A673 (cell line): ENCODE results near the gene CTTNBP2NL. TPM values are rescaled to one million over a fixed set of nuclear protein-coding genes. Genes with fewer than 3 reads are reported as not detected.
"Not testable (repeated sequence)": the region's sequence is repeated elsewhere in the genome, so short reads cannot be mapped to it uniquely, and the experiment has no call there.

Experiments used
- BruUV-seq: library from RNA; stranded (reverse); fragments of 400-500 nt; replicated peaks from 2 replicates; lab custom pipeline; 2021; lab: Mats Ljungman, UMichigan
- CTCF ChIA-PET: fragments of 300-600 bp; sonication (Branson Sonifier 250); formaldehyde crosslinking; loops from one replicate; lab custom pipeline; 2022; ENCODE audit warnings: antibody characterized with exemption; lab: Charles Lee
- POLR2A ChIA-PET: fragments of 300-600 bp; sonication (Branson Sonifier 250); formaldehyde crosslinking; loops from one replicate; lab custom pipeline; 2022; ENCODE audit warnings: antibody characterized with exemption; ENCODE audit not compliant: low non-redundant PET; lab: Charles Lee
- DNase-seq: peaks from one replicate; pipeline ENCODE4 v3.0.0-alpha.2; 2015; ENCODE audit warnings: low spot score
- H3K27ac ChIP-seq: fragments of 200-600 bp; sonication (generic); 2 replicates; pipeline ENCODE4 v1.5.1; 2016; ENCODE audit warnings: mixed run types, low read depth, mild to moderate bottlenecking, mixed read lengths, antibody characterized with exemption, low read length; ENCODE audit not compliant: poor library complexity, severe bottlenecking
- H3K27me3 ChIP-seq: fragments of 200-600 bp; sonication (generic); replicated peaks from 2 replicates; pipeline ENCODE4 v1.6.1; 2017; ENCODE audit warnings: mixed run types, low read depth, mild to moderate bottlenecking, mixed read lengths, antibody characterized with exemption, low read length; ENCODE audit not compliant: insufficient read depth, poor library complexity
- H3K36me3 ChIP-seq: fragments of 200-600 bp; sonication (generic); 2 replicates; pipeline ENCODE4 v1.6.1; 2016; ENCODE audit warnings: mixed run types, mild to moderate bottlenecking, mixed read lengths, antibody characterized with exemption, low read length; ENCODE audit not compliant: insufficient read depth, poor library complexity, severe bottlenecking
- H3K4me1 ChIP-seq: fragments of 200-600 bp; sonication (generic); 2 replicates; pipeline ENCODE4 v1.6.1; 2017; ENCODE audit warnings: mixed run types, mild to moderate bottlenecking, mixed read lengths, antibody characterized with exemption, low read length; ENCODE audit not compliant: insufficient read depth, poor library complexity, severe bottlenecking
- H3K4me3 ChIP-seq: fragments of 200-600 bp; sonication (generic); 2 replicates; pipeline ENCODE4 v1.5.1; 2016; ENCODE audit warnings: low read depth, mixed run types, mild to moderate bottlenecking, mixed read lengths, low read length; ENCODE audit not compliant: poor library complexity, severe bottlenecking
- H3K9me3 ChIP-seq: fragments of 200-600 bp; sonication (generic); 2 replicates; pipeline ENCODE4 v1.6.1; 2016; ENCODE audit warnings: mixed run types, low read depth, mild to moderate bottlenecking, mixed read lengths, antibody characterized with exemption, low read length; ENCODE audit not compliant: poor library complexity, severe bottlenecking
- EZH2 ChIP-seq: fragments of 200-600 bp; sonication (generic); IDR thresholded peaks from 2 replicates; pipeline ENCODE4 v1.6.1; 2017; ENCODE audit warnings: borderline replicate concordance, low read depth, mild to moderate bottlenecking, mixed read lengths, antibody characterized with exemption, low read length; ENCODE audit not compliant: poor library complexity, severe bottlenecking
- intact Hi-C: fragments of 100-400 bp; cut with micrococcal nuclease; formaldehyde crosslinking; loops from one replicate; pipeline ENCODE4 v1.10.0; 2022; ENCODE audit not compliant: unreplicated experiment
- total RNA-seq: library from RNA; stranded (reverse); gene quantifications from 2 replicates; pipeline ENCODE4 v1.2.3, GENCODE V29; 2021
- TF ChIP-seq, protein P1 (sequence below): fragments of 300-800, 200-600 bp; sonication (generic); conservative IDR thresholded peaks from 2 replicates; pipeline ENCODE4 v1.5.1; 2017; ENCODE audit warnings: low read depth, mild to moderate bottlenecking, antibody characterized with exemption, low read length, moderate library complexity, mixed read lengths

CTTNBP2NL gene
- total RNA-seq, 1 experiment from 2014 or later, result 32.7 TPM

DNA sequence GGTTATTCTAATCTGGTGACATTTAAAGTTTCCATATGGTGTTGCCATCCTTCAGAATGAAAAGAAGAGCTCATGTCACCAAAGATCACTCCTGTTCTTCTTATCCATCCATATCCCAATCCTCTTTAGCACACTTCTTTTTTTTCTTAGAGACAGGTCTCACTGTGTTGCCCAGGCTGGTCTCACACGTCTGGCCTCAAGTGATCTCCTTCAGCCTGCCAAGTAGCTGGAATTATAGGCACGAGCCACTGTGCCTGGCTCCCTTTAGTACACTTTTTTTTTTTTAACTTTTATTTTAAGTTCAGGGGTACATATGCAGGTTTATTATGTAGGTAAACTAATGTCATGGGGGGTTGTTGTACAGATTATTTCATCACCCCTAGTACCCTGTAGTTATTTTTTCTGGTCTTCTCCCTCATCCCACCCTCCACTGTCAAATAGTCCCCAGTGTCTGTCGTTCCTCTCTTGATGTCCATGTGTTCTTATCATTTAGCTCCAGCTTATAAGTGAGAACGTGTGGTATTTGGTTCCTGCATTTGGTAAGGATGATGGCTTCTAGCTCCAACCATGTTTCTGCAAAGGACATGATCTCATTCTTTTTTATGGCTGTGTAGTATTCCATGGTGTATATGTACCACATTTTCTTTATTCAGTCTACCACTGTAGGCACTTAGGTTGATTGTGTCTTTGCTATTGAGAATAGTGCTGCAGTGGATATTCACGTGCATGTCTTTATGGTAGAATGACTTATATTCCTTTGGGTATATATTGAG lies 40.6 kb downstream of the CTTNBP2NL start:
- intact Hi-C loops, result no loop called here
- TF ChIP-seq EZH2, result no peak
- TF ChIP-seq, protein P1, sequence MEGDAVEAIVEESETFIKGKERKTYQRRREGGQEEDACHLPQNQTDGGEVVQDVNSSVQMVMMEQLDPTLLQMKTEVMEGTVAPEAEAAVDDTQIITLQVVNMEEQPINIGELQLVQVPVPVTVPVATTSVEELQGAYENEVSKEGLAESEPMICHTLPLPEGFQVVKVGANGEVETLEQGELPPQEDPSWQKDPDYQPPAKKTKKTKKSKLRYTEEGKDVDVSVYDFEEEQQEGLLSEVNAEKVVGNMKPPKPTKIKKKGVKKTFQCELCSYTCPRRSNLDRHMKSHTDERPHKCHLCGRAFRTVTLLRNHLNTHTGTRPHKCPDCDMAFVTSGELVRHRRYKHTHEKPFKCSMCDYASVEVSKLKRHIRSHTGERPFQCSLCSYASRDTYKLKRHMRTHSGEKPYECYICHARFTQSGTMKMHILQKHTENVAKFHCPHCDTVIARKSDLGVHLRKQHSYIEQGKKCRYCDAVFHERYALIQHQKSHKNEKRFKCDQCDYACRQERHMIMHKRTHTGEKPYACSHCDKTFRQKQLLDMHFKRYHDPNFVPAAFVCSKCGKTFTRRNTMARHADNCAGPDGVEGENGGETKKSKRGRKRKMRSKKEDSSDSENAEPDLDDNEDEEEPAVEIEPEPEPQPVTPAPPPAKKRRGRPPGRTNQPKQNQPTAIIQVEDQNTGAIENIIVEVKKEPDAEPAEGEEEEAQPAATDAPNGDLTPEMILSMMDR, result no peak
- H3K4me1 ChIP-seq, result no peaks in the 10 kb centered on the region
- no peaks in the 10 kb centered on the region for H3K9me3 ChIP-seq
- no TSS peak for BruUV-seq
- no peaks in the 10 kb centered on the region for H3K27me3 ChIP-seq
- ChIA-PET CTCF (no interaction called here), POLR2A (no interaction called here)
- H3K4me3 ChIP-seq, result no peak overlapping the region
- H3K36me3 ChIP-seq, result peaks cover 3% of the 10 kb centered on the region
- H3K27ac ChIP-seq, result no peak overlapping the region
- DNase-seq, result no peak

- H3K4me1 ChIP-seq, H3K4me3 ChIP-seq, H3K27me3 ChIP-seq, POLR2A ChIA-PET, BruUV-seq, H3K27ac ChIP-seq, CTCF ChIA-PET, H3K9me3 ChIP-seq, intact Hi-C loops, H3K36me3 ChIP-seq, DNase-seq: not testable (repeated sequence)
These were observed 42.1 kb downstream of the CTTNBP2NL start for GRCh38 chr1:112438156-112438555.

GRCh38 chr1:112439592-112439991 lies 43.6 kb downstream of the CTTNBP2NL start:
- intact Hi-C loops, result no loop called here
- ChIA-PET CTCF (no interaction called here), POLR2A (no interaction called here)
- H3K4me1 ChIP-seq, result no peaks in the 10 kb centered on the region
- DNase-seq, result no peak
- H3K36me3 ChIP-seq, result peaks cover 3% of the 10 kb centered on the region
- H3K27me3 ChIP-seq, result no peaks in the 10 kb centered on the region
- no peaks in the 10 kb centered on the region for H3K9me3 ChIP-seq
- TF ChIP-seq, protein P1, result no peak
- TF ChIP-seq EZH2, result no peak
- no peak overlapping the region for H3K27ac ChIP-seq
- H3K4me3 ChIP-seq, result no peak overlapping the region
- no TSS peak for BruUV-seq

DNA sequence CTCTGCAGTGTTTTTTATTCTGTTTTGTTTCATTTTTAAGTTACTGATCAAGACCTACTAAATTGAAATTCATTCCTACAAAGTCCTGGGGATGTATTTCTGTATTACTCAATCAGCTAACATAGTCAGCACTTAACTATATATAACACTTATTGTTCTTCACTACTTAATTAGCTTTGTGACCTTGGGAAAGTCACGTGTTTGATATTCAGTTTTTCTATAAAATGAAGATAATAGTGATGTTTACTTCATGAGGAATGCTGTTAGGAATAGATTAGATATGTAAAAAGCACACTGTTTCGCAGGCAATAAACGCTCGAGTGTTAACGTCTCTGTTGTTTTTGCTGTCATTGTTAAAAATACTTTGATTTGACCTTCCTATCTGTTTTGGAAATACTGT lies 44.6 kb downstream of the CTTNBP2NL start:
- DNase-seq, result no peak
- intact Hi-C loops, result no loop called here
- TF ChIP-seq EZH2, result no peak
- TF ChIP-seq, protein P1, result no peak
- Histone ChIP-seq H3K4me3 (no peak overlapping the region), H3K36me3 (peaks cover 3% of the 10 kb centered on the region), H3K27me3 (no peaks in the 10 kb centered on the region), H3K4me1 (no peaks in the 10 kb centered on the region), H3K27ac (no peak overlapping the region), H3K9me3 (no peaks in the 10 kb centered on the region)
- BruUV-seq, result no TSS peak
- CTCF ChIA-PET, result no interaction called here
- POLR2A ChIA-PET, result no interaction called here
